GM21737 (cell line): ENCODE results near the gene OPN5.

ENCODE experiments used
- ATAC-seq: cut with Tn5 transposase; IDR thresholded peaks from one replicate; pipeline ENCODE4 v1.9.1; 2021; ENCODE audit warnings: mild to moderate bottlenecking, moderate library complexity; ENCODE audit not compliant: unreplicated experiment

Gene OPN5

DNA sequence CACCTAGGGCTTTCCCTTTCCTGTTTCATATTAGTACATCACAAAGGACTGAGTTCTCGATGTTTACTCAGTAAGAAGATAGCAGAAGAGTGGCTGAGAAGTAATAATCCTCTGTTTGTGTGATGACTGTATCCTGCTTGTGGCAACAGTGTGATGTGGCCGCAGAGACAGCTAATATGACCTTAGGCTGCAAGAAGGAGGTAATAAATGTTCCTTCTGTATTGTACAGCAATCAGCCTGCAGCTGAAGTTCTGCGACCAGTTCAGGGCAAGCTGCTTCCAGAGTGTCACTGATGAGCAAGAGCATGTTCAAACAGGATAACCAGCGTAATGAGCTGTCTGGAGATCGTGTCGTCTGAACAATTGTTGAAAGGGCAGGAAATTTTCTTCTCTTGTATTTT is 70.9 kb downstream of the OPN5 start:
- no peak for ATAC-seq

DNA sequence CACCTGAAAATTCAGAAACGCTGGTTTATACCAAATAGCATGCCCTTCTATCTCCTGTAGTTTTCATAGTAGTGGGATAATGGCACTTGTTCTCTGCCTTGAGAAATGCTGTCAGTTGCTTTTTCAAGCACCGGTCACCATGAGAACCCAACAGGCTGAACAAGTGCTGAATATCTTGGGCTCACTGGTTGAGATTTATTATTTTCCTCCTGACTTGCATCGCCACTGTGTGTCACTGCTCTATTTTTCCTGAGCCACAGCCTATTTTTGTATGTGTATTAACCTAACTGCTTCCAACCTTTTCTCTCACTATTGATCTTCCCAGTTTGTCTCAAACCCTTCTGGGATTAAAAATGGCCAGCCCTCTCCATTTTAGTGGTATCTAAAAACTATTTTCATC is 71.9 kb downstream of the OPN5 start:
- no peak for ATAC-seq

DNA sequence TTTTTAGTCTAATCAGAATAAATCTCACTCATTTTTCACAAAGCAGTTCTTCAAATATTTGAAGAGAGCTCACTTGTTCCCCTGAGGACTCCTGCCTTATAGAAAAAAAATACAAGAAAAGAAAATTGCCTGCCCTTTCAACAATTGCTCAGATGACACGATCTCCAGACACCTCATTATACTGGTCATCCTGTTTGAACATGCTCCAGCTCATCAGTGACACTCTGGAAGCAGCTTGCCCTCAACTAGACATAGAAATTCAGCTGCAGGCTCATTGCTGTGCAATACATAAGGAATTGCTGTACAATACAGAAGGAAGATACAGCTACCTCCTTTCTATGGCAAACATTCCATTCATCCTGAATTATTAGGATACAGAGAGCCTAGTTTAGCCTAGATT is 73.1 kb downstream of the OPN5 start:
- ATAC-seq, result no peak

DNA sequence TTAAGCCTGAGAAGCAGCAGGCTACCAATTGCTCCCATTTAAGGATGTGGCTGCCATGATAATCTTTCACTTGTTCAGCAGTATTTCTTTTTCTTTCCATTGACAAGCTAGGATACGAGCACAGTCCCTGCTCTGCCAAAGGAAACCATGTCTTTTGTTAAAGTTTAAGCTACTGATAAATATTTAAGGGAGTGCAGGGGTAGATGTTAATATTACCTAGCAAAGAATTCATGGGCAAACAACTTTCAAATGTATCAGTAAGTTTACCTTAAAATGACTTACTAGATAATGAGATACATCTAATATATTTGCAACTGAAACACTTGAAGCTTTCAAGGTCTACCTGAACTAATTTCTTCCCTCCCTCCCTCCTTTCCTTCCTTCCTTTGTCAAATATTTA is 77.3 kb downstream of the OPN5 start:
- no peak for ATAC-seq

DNA sequence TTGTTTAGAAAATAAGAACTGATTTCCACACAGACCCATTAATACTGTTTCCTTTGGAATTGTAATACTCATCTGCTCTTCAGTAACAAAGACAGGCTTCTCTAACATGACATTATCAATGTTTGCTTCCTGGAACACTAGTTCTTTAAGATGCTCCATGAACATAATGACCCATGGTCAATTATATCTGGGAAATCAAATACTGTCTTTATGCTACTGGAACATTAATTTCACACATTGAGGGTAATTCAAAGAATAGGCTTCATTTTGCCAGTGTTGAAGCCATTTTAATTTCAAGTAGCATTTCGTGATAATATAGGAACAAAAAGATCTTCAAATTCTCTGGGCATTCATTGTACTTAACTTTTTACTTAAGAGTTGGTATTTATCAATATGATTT is 80.9 kb downstream of the OPN5 start:
- ATAC-seq, result no peak

DNA sequence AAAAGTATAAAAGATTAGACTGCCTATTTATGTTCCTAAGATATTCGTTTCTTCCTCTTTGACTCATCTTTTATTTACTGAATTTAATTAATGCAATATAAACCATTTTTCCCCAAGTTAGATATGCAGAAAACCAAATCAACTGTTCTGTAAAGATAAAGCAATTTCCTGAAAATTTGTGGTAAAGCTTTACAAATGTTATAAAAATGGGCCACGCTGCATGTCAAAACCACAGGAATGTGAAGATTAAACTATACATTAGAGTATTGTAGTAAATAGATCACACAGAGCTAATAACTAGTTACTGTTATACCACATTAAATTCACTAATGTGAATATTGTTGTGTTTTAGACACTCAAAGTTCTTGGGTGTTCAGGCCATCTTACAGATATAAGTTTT is 83.4 kb downstream of the OPN5 start:
- no peak for ATAC-seq

DNA sequence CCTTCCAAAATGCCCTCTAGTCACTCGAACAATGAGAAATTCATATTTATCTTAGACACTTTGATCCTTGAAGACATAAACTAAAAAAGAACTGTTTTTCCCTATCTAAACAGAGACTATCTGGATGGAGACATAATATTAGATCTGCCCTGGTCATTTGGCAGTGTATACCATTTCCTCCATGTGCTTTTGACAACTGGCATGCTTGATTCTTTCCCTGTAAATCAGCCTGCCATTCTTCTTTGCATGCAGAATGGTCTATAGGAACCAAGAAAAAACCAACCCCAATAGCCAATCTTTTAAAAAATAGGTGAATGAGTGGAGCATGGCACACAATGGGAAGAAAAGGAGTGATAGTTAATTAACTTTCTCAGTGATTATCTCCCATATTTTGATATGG is 93.8 kb downstream of the OPN5 start:
- ATAC-seq, result no peak
